22Rv1 (cell line): ENCODE data around the gene ITSN2.

Source experiments
- ZFX ChIP-seq: fragments of 450-650 bp; IDR thresholded peaks from 2 replicates; pipeline ENCODE4 v1.6.1; 2017; ENCODE audit warnings: antibody characterized with exemption, borderline replicate concordance
- TF ChIP-seq, protein P1 (sequence below): fragments of 450-650 bp; IDR thresholded peaks from 2 replicates; pipeline ENCODE4 v1.5.1; 2017; ENCODE audit warnings: mild to moderate bottlenecking

DNA sequence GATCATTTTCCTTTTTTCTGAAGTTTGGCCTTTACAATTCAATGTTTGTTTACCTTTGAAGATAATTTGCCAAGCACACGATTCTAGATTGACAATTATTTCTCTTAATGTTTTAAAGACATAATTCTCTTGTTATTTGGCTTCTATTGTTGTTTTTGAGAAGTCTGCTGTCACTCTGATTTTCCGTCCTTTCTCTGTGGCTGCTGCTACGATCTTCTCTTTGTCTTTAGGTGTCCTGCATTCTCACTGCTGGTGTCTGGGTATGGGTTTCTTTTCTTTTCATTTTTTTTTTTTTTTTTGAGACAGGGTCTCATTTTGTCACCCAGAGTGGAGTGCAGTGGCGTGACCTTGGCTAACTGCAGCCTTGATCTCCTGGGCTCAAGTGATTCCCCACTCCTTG lies 200.6 kb downstream of the ITSN2 start:
- TF ChIP-seq, protein P1, sequence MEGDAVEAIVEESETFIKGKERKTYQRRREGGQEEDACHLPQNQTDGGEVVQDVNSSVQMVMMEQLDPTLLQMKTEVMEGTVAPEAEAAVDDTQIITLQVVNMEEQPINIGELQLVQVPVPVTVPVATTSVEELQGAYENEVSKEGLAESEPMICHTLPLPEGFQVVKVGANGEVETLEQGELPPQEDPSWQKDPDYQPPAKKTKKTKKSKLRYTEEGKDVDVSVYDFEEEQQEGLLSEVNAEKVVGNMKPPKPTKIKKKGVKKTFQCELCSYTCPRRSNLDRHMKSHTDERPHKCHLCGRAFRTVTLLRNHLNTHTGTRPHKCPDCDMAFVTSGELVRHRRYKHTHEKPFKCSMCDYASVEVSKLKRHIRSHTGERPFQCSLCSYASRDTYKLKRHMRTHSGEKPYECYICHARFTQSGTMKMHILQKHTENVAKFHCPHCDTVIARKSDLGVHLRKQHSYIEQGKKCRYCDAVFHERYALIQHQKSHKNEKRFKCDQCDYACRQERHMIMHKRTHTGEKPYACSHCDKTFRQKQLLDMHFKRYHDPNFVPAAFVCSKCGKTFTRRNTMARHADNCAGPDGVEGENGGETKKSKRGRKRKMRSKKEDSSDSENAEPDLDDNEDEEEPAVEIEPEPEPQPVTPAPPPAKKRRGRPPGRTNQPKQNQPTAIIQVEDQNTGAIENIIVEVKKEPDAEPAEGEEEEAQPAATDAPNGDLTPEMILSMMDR, result no peak
- TF ChIP-seq ZFX, result no peak
